NT2/D1 (cell line): Measurements from ENCODE around the gene POPDC3.

Experiments used
- DNase-seq: peaks from one replicate; pipeline ENCODE4 v3.0.0-alpha.2; 2011; ENCODE audit warnings: low read depth, low spot score
- H3K27me3 ChIP-seq: 2 replicates; pipeline ENCODE4 v1.6.0; 2011; ENCODE audit warnings: mild to moderate bottlenecking; ENCODE audit not compliant: insufficient read length, insufficient read depth
- H3K36me3 ChIP-seq: 2 replicates; pipeline ENCODE4 v1.6.1; 2011; ENCODE audit warnings: mild to moderate bottlenecking, low read length, mixed read lengths; ENCODE audit not compliant: insufficient read depth, insufficient read length
- H3K4me1 ChIP-seq: 2 replicates; pipeline ENCODE4 v1.5.1; 2011; ENCODE audit not compliant: insufficient read depth, insufficient read length
- H3K4me3 ChIP-seq: 2 replicates; pipeline ENCODE4 v1.5.1; 2011; ENCODE audit warnings: low read depth; ENCODE audit not compliant: insufficient read length
- H3K9ac ChIP-seq: 2 replicates; pipeline ENCODE4 v1.6.0; 2011; ENCODE audit warnings: low read depth; ENCODE audit not compliant: insufficient read length
- H3K9me3 ChIP-seq: 2 replicates; pipeline ENCODE4 v1.5.1; 2011; ENCODE audit warnings: mild to moderate bottlenecking, low read length; ENCODE audit not compliant: insufficient read depth
- SUZ12 ChIP-seq: IDR thresholded peaks from 2 replicates; pipeline ENCODE4 v1.6.1; 2011; ENCODE audit not compliant: insufficient read length, insufficient read depth; ENCODE audit errors: extremely low read depth
- YY1 ChIP-seq: IDR thresholded peaks from 2 replicates; pipeline ENCODE4 v1.6.1; 2011; ENCODE audit not compliant: insufficient read length, insufficient read depth
- ZNF274 ChIP-seq: IDR thresholded peaks from 2 replicates; pipeline ENCODE4 v1.6.1; 2011; ENCODE audit warnings: mild to moderate bottlenecking, low read depth, low read length

POPDC3 gene

DNA sequence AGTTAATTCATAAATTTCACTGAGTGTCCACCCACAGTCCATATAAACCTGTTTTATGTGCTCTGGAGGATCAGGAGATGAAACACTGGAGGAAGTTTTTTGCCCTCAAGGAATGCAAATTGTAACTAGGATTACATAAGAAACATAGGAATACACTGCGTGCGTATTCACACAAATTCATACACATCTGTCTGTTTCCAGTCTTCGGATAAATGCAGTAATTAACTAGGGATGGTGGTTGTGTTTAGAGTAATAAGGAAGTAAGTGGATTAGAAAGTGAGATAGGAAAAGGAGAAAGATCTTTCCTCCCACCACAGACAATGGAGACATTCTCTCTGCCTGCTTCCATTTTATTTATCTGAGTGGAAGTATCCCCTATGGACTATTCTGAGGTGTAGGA, 35.7 kb upstream of the POPDC3 start:
- H3K27me3 ChIP-seq: no peaks in the 10 kb centered on the region
- no peaks in the 10 kb centered on the region for H3K36me3 ChIP-seq
- no peaks in the 10 kb centered on the region for H3K9me3 ChIP-seq
- DNase-seq: no peak
- H3K4me1 ChIP-seq: no peaks in the 10 kb centered on the region
- H3K9ac ChIP-seq: no peak overlapping the region
- no peak overlapping the region for H3K4me3 ChIP-seq
- no peak for TF ChIP-seq YY1
- no peak for TF ChIP-seq SUZ12
- no peak for TF ChIP-seq ZNF274

DNA sequence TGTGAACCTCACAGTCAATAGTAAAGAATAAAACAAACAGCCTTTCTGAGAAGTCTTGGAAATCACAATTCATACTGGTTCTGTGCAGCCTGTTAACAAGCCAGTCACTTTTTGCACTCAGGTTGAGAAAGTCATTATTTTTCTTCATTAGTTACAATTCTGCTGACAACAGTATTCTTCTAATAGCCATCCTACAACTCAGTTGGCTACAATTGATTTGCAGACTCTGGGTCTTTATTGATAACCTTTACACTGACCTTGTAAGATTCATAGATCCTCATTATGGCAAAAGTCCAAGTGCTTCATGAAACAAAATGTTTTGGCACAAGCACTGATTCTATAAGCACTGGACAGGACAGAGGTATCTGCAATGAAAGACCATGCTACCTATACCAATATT, 34.9 kb upstream of the POPDC3 start:
- Histone ChIP-seq H3K9ac (no peak overlapping the region), H3K27me3 (no peaks in the 10 kb centered on the region), H3K4me3 (no peak overlapping the region), H3K4me1 (no peaks in the 10 kb centered on the region), H3K9me3 (no peaks in the 10 kb centered on the region), H3K36me3 (no peaks in the 10 kb centered on the region)
- TF ChIP-seq ZNF274 (no peak), YY1 (no peak), SUZ12 (no peak)
- DNase-seq: no peak

DNA sequence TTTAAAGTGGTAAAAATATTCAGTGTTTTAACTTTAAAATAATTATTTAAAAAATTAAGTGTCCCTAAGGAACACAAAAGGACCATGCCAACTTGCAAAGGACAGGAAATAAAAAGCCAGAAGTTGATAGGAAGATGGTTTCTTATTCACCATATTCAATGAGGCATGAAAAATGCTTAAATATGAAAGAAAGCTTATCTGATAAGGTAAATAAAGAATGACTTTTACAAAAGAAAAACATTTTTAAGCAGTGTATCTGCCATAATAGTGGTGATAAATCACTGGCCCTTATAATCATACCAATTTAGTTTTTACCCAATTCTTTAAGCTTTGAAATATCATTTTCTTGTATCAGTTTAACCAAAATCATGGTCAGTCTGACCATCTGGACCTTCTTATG, 33.5 kb upstream of the POPDC3 start:
- TF ChIP-seq ZNF274: no peak
- no peak for TF ChIP-seq YY1
- TF ChIP-seq SUZ12: no peak
- H3K36me3 ChIP-seq: no peaks in the 10 kb centered on the region
- no peak overlapping the region for H3K9ac ChIP-seq
- no peaks in the 10 kb centered on the region for H3K9me3 ChIP-seq
- H3K4me1 ChIP-seq: no peaks in the 10 kb centered on the region
- DNase-seq: no peak
- no peaks in the 10 kb centered on the region for H3K27me3 ChIP-seq
- H3K4me3 ChIP-seq: no peak overlapping the region

DNA sequence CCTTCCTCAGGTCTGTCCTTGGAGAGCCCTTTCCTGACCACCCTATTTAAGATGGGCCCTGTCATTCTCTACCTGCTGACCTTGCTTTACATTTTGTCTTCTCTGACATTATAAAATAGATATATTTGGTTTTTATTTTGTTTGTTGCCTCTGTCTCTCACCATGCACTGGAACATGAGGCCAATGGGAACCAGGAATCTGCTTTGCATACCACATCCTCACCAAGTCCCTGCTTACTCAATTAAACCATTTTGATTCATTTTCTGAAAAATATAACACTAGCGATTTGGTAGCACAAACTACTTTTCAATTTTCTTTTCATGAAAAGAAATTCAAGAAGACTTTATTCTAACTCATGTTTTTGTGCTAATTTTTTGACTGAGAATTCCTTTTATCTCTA, 32.8 kb upstream of the POPDC3 start:
- no peak for TF ChIP-seq SUZ12
- TF ChIP-seq ZNF274: no peak
- TF ChIP-seq YY1: no peak
- Histone ChIP-seq H3K4me1 (no peaks in the 10 kb centered on the region), H3K27me3 (no peaks in the 10 kb centered on the region)

DNA sequence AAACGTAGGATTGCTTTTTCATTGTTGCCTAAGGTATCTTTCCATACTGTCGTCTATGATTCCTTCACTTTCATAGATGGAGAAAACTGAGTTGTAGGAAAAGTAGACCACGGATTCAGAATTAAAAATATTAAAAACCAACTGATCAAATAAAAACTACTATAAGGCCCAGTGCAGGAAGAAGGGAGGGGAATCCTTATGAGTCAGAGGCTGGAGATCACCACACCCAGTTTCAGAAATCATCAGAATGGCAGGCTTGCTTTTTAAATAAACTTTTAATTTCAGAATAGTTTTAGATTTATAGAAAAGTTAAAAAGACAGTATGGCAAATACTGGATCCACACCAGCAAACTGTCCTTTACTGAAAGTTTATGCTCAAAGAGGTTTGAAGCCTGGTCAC, 32.0 kb upstream of the POPDC3 start:
- TF ChIP-seq YY1 (no peak), SUZ12 (no peak), ZNF274 (no peak)
- no peak for DNase-seq
- Histone ChIP-seq H3K9me3 (no peaks in the 10 kb centered on the region), H3K36me3 (no peaks in the 10 kb centered on the region), H3K4me1 (no peaks in the 10 kb centered on the region), H3K9ac (no peak overlapping the region), H3K27me3 (no peaks in the 10 kb centered on the region), H3K4me3 (no peak overlapping the region)

More for the DNA sequence above, 32.8 kb upstream of the POPDC3 start:
- Histone ChIP-seq H3K9me3 (no peaks in the 10 kb centered on the region), H3K36me3 (no peaks in the 10 kb centered on the region), H3K9ac (no peak overlapping the region), H3K4me3 (no peak overlapping the region)
- no peak for DNase-seq

DNA sequence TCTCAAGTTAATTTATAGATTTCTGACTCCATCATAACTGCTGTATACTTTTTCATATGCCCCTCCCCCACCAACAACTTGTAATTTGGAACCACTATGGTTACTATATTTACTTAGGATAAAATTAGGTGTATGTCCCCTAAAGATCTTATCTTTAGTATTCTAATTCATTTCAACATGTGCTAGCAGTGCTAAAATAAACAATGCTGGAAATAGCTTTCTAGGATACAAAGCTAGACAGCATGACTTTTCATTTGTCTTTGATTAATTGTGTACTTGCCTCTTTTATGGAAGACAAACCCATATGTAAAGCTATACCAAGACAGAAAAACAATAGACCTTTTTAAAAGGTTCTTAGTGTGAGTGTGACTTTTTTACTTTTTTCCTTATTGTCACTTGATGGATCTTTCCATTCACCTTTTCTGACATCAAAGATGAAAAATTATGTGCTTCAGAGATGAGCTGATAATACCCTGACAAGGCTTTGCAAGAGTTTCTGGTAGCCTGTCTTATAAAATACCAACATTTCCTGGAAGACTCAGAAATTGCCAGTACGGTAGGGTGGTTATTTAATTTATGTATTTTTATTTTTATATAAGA, 31.2 kb upstream of the POPDC3 start:
- no peaks in the 10 kb centered on the region for H3K9me3 ChIP-seq
- no peak for DNase-seq
- TF ChIP-seq ZNF274: no peak
- no peak for TF ChIP-seq SUZ12
- TF ChIP-seq YY1: no peak
- H3K27me3 ChIP-seq: no peaks in the 10 kb centered on the region
- no peak overlapping the region for H3K9ac ChIP-seq
- no peaks in the 10 kb centered on the region for H3K4me1 ChIP-seq
- no peaks in the 10 kb centered on the region for H3K36me3 ChIP-seq
- H3K4me3 ChIP-seq: no peak overlapping the region

DNA sequence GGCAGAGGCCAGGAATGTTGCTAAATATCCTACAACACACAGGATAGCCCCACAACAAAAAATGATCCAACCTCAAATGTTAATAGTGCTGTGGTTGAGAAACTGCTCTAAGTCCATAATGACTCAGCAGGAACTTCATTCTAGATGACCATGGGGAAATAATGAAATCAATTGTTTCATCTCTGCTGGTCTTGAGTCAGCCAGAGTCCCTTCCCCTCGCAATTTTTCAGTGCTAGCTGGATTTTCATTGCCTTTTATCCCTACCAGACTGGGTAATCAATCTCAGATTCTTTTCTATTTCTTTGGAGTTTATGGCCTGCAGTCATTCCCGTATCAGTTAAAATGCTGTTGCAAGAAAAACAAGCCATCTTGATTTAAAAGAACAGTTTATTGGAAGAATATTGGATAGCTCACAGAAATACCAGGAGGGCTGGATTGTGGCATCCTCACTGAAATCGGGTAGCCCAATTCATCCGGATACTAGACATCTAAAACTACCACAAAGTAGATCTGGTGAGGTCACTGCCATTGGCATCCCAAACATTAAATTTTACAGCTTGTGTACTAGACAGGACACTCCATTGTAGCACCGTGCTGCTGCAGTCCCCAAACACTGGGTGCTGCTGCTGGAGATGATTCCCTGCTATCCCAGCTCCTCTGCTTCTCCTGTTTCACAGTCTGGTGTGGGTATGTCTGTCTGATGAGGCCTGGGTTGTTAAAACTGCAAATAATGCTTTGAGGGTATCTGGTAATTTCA, 30.3 kb upstream of the POPDC3 start:
- no peaks in the 10 kb centered on the region for H3K27me3 ChIP-seq
- no peaks in the 10 kb centered on the region for H3K36me3 ChIP-seq
- H3K4me1 ChIP-seq: no peaks in the 10 kb centered on the region
- no peak for DNase-seq
- no peak overlapping the region for H3K9ac ChIP-seq
- H3K9me3 ChIP-seq: no peaks in the 10 kb centered on the region
- no peak for TF ChIP-seq ZNF274
- TF ChIP-seq YY1: no peak
- TF ChIP-seq SUZ12: no peak
- no peak overlapping the region for H3K4me3 ChIP-seq
